Stimulated activated CD4-positive, alpha-beta T cell treated with anti-CD3 and anti-CD28 coated beads, TNF-alpha, amount 100 ng/mL, for 1 hour (primary cell): ENCODE results near the gene MAPKBP1.

ENCODE experiments used
- DNase-seq, 3 donors: peaks; one replicate each; pipeline ENCODE4 v3.0.0-alpha.2; 2020; ENCODE audit warnings: low read depth in 3 of 3, low spot score in 1 of 3

Gene MAPKBP1

GRCh38 chr15:41847981-41848380, 73.7 kb downstream of the MAPKBP1 start:
- DNase-seq, result no peak

GRCh38 chr15:41848631-41849030, 74.3 kb downstream of the MAPKBP1 start:
- DNase-seq, result no peak

GRCh38 chr15:41849204-41849603, 74.9 kb downstream of the MAPKBP1 start:
- DNase-seq, result no peak

GRCh38 chr15:41849861-41850260, 75.6 kb downstream of the MAPKBP1 start:
- DNase-seq, result no peak

GRCh38 chr15:41850482-41851166, 76.3 kb downstream of the MAPKBP1 start:
- no peak for DNase-seq

- no peak for DNase-seq
These were observed 76.9 kb downstream of the MAPKBP1 start for GRCh38 chr15:41851167-41851523.

- DNase-seq, result no peak
These were observed 77.6 kb downstream of the MAPKBP1 start for GRCh38 chr15:41851755-41852370.

GRCh38 chr15:41852736-41853590, 78.7 kb downstream of the MAPKBP1 start:
- DNase-seq, result no peak

- no peak for DNase-seq
These were observed 79.5 kb downstream of the MAPKBP1 start for GRCh38 chr15:41853831-41854230.

GRCh38 chr15:41854443-41854842, 80.2 kb downstream of the MAPKBP1 start:
- DNase-seq, result no peak

- DNase-seq, result no peak
These were observed 81.1 kb downstream of the MAPKBP1 start for GRCh38 chr15:41855261-41855961.

GRCh38 chr15:41856262-41856661, 82.0 kb downstream of the MAPKBP1 start:
- DNase-seq, result no peak

GRCh38 chr15:41856716-41857115, 82.4 kb downstream of the MAPKBP1 start:
- DNase-seq, result no peak

GRCh38 chr15:41857316-41857715, 83.0 kb downstream of the MAPKBP1 start:
- no peak for DNase-seq

GRCh38 chr15:41858756-41859155, 84.5 kb downstream of the MAPKBP1 start:
- no peak for DNase-seq

- DNase-seq, result no peak
These were observed 86.0 kb downstream of the MAPKBP1 start for GRCh38 chr15:41860049-41860828.

GRCh38 chr15:41861736-41862356, 87.6 kb downstream of the MAPKBP1 start:
- DNase-seq, result no peak

- no peak for DNase-seq
These were observed 88.3 kb downstream of the MAPKBP1 start for GRCh38 chr15:41862515-41863116.

- DNase-seq, result no peak
These were observed 91.3 kb downstream of the MAPKBP1 start for GRCh38 chr15:41865490-41866055.
